Fibroblast of lung (primary cell): Measurements from ENCODE around the gene KMT2E.

Experiments used
- CTCF ChIP-seq, 2 donors: IDR thresholded peaks in 1 of 2; conservative IDR thresholded peaks in 1 of 2; 1 replicate in 1 of 2; 2 replicates in 1 of 2; pipeline ENCODE4 v1.5.1; 2011 to 2012; ENCODE audit warnings: low read length in 2 of 2, control low read depth in 1 of 2, inconsistent platforms in 1 of 2, low read depth in 1 of 2, mild to moderate bottlenecking in 1 of 2
- EZH2 ChIP-seq: IDR thresholded peaks from 2 replicates; pipeline ENCODE4 v1.5.1; 2012; ENCODE audit warnings: low read length, control low read depth, mild to moderate bottlenecking; ENCODE audit errors: missing control alignments

DNA sequence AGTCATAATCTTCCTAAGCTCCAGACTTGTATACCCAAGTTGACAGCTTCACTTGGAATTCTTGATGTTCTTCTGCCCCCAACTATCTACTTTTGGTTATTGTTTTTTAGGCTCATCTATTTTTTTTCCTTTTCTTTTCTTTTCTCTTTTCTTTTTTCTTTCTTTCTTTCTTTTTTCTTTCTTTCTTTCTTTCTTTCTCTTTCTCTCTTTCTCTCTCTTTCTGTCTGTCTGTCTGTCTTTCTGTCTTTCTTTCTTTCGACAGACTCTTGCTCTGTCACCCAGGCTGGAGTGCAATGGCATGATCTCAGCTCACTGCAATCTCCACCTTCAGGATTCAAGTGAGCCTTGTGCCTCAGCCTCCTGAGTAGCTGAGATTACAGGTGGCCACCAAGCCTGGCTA is 36.5 kb downstream of the KMT2E start:
- TF ChIP-seq CTCF (conservative IDR thresholded peaks at IDR 0.05 in 1 of 2, IDR thresholded peaks at IDR 0.05 in 1 of 2; ENCODE audit: low read depth in 1 of 2, low read length in 2 of 2) (no peak), EZH2 (no peak)
